Pancreas (tissue), 10 donors: Measurements from ENCODE around the gene IQCM. TPM values are rescaled to one million over a fixed set of nuclear protein-coding genes. Genes with fewer than 3 reads are reported as not detected.

Source experiments
- ATAC-seq, 4 donors: fragments of 200-7000 bp; cut with Tn5 transposase; one replicate each; pipeline versions ENCODE4 v1.8.0 to v1.9.1; 2020; ENCODE audit warnings: mild to moderate bottlenecking in 4 of 4, moderate library complexity in 4 of 4
- DNase-seq, 6 donors: peaks; one replicate each; pipeline ENCODE4 v3.0.0-alpha.2; 2020
- FAIRE-seq: peaks from 2 replicates; lab custom pipeline; 2012; peaks lifted over from hg19 to GRCh38; lab: Jason Lieb, UNC
- H3K27ac ChIP-seq, 4 donors: fragments of 200-600 bp; sonication (generic); 1 replicate in 3 of 4; 2 replicates in 1 of 4; pipeline versions ENCODE4 v1.5.0 to v1.8.0; 2020
- H3K27me3 ChIP-seq, 4 donors: fragments of 200-600 bp; one replicate each; pipeline ENCODE4 v1.8.0; 2021
- H3K36me3 ChIP-seq, 3 donors: fragments of 200-600 bp; sonication (generic) in 1 of 3; one replicate each; pipeline versions ENCODE4 v1.5.0 to v1.8.0; 2020 to 2021
- H3K4me1 ChIP-seq, 3 donors: fragments of 200-600 bp; one replicate each; pipeline ENCODE4 v1.8.0; 2021
- H3K4me3 ChIP-seq, 4 donors: fragments of 200-600 bp; sonication (generic) in 2 of 4; one replicate each; pipeline versions ENCODE4 v1.5.0 to v1.8.0; 2020 to 2021
- H3K9me3 ChIP-seq, 4 donors: fragments of 200-600 bp; one replicate each; pipeline ENCODE4 v1.8.0; 2021
- WGBS, 2 donors: extraction: QIAGEN DNeasy Blood & Tissue Kit; methylation state at CpG; one replicate each; pipeline ENCODE4 v1.1.7; 2013; 5-methylcytosine and 5-hydroxymethylcytosine counted together
- intact Hi-C, 3 donors: fragments of 100-400 bp; cut with DNase I; formaldehyde crosslinking; loops; one replicate each; pipeline versions ENCODE4 v1.11.1 to v1.14.2; 2022
- polyA plus RNA-seq, 2 donors: library from polyadenylated mRNA; stranded (reverse); fragments of 200-250 nt; gene quantifications; one replicate each; pipeline ENCODE4 v1.2.3, GENCODE V29; 2013
- total RNA-seq, 6 donors: library from RNA; stranded (reverse); fragmentation: NEBNext Ultra II Directional in 4 of 6; extraction: Animal tissue kit (Norgen Biotek cat#: 25700) in 4 of 6; gene quantifications; one replicate each; pipeline versions ENCODE4 v1.2.1 to v1.2.4, GENCODE V29; 2021 to 2023
- TF ChIP-seq, protein P1 (sequence below), 4 donors: fragments of 200-600 bp; sonication (generic) in 3 of 4; IDR thresholded peaks; one replicate each; pipeline versions ENCODE4 v1.5.0 to v1.8.0; 2021; ENCODE audit warnings: antibody characterized with exemption in 4 of 4
- donor health status: healthy with polysubstance abuse.
- donor health status: DM: no; HTN: no; CAD: no; lungs with moderate emphysema.
- donor health status: DM: no; HTN: no; CAD: no.
- donor health status: control.
- donor health status: control.
- donor health status: Bipolar disorder and iron deficiency.
- donor health status: DM: yes; HTN: yes; CAD: no.
- donor health status: DM: no; HTN: no; CAD: no.
- donor health status: DM: no; HTN: no; CAD: no.
- donor health status: DM: yes; HTN: yes; CAD: no.

IQCM gene
- not detected for total RNA-seq
- polyA plus RNA-seq: not detected

- 39 to 71% methylated on average over 1 of the region's 1 CpG for WGBS, 2 donors
- no peak for FAIRE-seq
- ATAC-seq: no peak
- intact Hi-C loops: no loop called here
- no peaks in the 10 kb centered on the region for H3K4me1 ChIP-seq
- no peaks in the 10 kb centered on the region for H3K9me3 ChIP-seq
- DNase-seq: no peak
- H3K36me3 ChIP-seq: no peaks in the 10 kb centered on the region
- no peak within 1 kb of the TSS for H3K27ac ChIP-seq
- H3K27me3 ChIP-seq: no peaks in the 10 kb centered on the region
- TF ChIP-seq, protein P1, sequence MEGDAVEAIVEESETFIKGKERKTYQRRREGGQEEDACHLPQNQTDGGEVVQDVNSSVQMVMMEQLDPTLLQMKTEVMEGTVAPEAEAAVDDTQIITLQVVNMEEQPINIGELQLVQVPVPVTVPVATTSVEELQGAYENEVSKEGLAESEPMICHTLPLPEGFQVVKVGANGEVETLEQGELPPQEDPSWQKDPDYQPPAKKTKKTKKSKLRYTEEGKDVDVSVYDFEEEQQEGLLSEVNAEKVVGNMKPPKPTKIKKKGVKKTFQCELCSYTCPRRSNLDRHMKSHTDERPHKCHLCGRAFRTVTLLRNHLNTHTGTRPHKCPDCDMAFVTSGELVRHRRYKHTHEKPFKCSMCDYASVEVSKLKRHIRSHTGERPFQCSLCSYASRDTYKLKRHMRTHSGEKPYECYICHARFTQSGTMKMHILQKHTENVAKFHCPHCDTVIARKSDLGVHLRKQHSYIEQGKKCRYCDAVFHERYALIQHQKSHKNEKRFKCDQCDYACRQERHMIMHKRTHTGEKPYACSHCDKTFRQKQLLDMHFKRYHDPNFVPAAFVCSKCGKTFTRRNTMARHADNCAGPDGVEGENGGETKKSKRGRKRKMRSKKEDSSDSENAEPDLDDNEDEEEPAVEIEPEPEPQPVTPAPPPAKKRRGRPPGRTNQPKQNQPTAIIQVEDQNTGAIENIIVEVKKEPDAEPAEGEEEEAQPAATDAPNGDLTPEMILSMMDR (IDR thresholded peaks at IDR 0.05): no peak
- no peak within 1 kb of the TSS for H3K4me3 ChIP-seq
Observed at GRCh38 chr4:149815743-149816142, at the start of gene IQCM. IQCM (minus strand) TSS chr4:149815843; CDS start chr4:149742691, 73,152 bp downstream.

DNA sequence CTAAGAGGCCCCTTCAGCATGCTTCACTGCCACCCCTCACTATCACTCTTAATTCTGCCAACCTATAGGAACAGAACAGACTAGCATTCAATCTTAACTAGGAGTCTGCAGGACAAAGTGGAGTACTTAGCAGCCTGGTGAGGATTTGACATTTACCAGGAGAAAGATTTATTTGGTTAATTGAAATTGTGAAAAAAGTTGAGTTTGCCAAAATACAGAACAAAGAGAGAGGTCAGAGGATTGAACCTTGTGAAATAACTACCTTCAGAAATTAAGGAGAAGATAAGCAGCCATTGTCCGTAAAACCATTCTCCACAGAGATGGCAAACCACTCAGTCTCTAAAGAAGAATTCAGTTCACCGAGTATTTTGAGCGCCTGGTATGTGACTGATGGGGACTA is 41.8 kb upstream of the IQCM start:
- H3K36me3 ChIP-seq: no peaks in the 10 kb centered on the region
- H3K4me3 ChIP-seq: no peak overlapping the region
- no peak for ATAC-seq
- WGBS, 2 donors: 60 to 82% methylated on average over 3 of the region's 3 CpGs
- no peak for FAIRE-seq
- no peak for DNase-seq
- no peaks in the 10 kb centered on the region for H3K9me3 ChIP-seq
- H3K27me3 ChIP-seq: no peaks in the 10 kb centered on the region
- no peaks in the 10 kb centered on the region for H3K4me1 ChIP-seq
- H3K27ac ChIP-seq: no peak overlapping the region
- TF ChIP-seq, protein P1 (IDR thresholded peaks at IDR 0.05): no peak
- intact Hi-C loops: no loop called here

- Histone ChIP-seq H3K4me1 (no peaks in the 10 kb centered on the region), H3K27me3 (no peaks in the 10 kb centered on the region), H3K27ac (no peak overlapping the region), H3K36me3 (no peaks in the 10 kb centered on the region), H3K4me3 (no peak overlapping the region), H3K9me3 (no peaks in the 10 kb centered on the region)
- TF ChIP-seq, protein P1 (IDR thresholded peaks at IDR 0.05): no peak
- FAIRE-seq (no peak), ATAC-seq (no peak), DNase-seq (no peak)
- intact Hi-C loops: no loop called here
Observed at GRCh38 chr4:149845743-149846142, 30.1 kb upstream of the IQCM start.

DNA sequence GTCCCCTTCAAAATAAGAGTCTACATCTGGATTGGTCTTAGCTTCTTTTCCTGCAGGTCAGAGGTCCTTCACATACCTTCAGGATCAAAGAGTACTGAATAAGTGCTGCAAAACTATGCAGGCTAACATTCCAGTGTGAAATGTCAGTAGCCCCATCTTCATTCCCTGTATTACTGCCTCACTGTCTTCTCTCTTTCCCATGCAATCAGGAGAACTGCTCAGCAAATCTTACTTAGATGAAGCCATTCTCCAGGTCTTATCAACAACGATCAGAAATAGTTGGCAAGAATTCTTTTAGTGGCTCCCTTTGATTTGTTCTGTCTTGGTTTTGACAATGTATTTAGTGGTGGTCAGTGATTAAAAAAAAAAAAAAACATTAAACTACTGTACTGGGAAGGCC is 26.0 kb upstream of the IQCM start:
- H3K4me3 ChIP-seq: no peak overlapping the region
- no peak overlapping the region for H3K27ac ChIP-seq
- H3K9me3 ChIP-seq: no peaks in the 10 kb centered on the region
- TF ChIP-seq, protein P1 (IDR thresholded peaks at IDR 0.05): no peak
- FAIRE-seq: no peak
- 42 to 68% methylated on average over 1 of the region's 1 CpG for WGBS, 2 donors
- intact Hi-C loops: no loop called here
- no peak for DNase-seq
- H3K4me1 ChIP-seq: no peaks in the 10 kb centered on the region
- no peaks in the 10 kb centered on the region for H3K27me3 ChIP-seq
- no peaks in the 10 kb centered on the region for H3K36me3 ChIP-seq
- ATAC-seq: no peak

- H3K4me1 ChIP-seq: no peaks in the 10 kb centered on the region
- FAIRE-seq (no peak), ATAC-seq (no peak), DNase-seq (no peak)
- no peaks in the 10 kb centered on the region for H3K27me3 ChIP-seq
- H3K9me3 ChIP-seq: no peaks in the 10 kb centered on the region
- 51 to 69% methylated on average over 1 of the region's 1 CpG for WGBS, 2 donors
- no peak overlapping the region for H3K27ac ChIP-seq
- no peaks in the 10 kb centered on the region for H3K36me3 ChIP-seq
- intact Hi-C loops: no loop called here
- TF ChIP-seq, protein P1 (IDR thresholded peaks at IDR 0.05): no peak
- H3K4me3 ChIP-seq: no peak overlapping the region
Observed at GRCh38 chr4:149838036-149838435, 22.4 kb upstream of the IQCM start.
